GM21717 (cell line): ENCODE results near the gene PM20D2.
A peak's percentile ranks its signal among the peaks of the same experiment; 100 is the strongest.

ENCODE experiments used
- ATAC-seq: cut with Tn5 transposase; IDR thresholded peaks from one replicate; pipeline ENCODE4 v1.9.1; 2021; ENCODE audit warnings: mild to moderate bottlenecking, moderate library complexity; ENCODE audit not compliant: unreplicated experiment

PM20D2 gene

GRCh38 chr6:89145091-89145955 lies 532 bp upstream of the PM20D2 start:
- peak; percentile 65 for ATAC-seq

DNA sequence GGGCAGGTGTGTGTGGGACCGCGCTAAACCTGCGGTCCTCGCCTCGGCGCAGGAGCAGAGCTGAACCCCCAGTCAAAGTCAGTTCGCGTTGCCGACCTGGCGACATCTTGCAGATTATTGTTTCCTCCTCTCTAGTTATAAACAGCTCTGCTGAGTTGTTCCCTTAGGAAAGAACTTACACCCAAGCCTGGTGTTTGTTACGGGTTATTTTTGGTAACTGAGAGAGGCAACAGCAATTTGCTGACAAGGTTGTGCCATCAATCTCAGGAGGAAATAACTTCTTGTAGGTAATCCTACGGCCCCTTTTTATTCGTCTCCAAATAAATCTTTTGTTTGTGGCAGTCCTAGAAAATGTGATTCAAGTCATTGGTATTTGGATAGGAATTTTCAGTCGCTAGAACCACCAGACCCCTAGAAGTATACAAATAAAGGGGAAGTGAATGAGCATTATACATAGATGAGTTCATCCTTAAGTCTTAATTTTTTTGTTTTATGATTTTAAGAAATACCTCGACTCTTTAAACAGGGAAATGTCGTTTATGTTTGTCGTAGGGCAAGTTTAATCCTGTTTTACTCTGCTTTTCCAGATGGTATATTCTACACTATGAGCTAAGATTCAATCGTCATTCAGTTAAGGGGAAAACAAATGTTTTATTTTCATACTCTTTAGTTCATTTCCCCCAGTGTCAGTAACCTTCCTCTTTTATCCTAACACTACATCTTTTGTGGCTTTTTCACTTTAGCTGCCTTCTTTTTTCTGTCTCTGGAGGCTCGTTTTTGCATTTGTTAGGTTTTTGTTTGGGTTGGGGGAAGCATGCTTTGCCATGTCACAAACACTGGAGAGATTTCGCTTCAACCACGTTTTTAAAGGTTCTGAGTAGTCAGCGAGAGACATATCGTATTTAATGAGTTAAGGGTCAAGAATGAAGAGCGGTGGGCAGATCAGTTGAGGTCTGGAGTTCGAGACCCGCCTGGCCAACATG lies 1.2 kb downstream of the PM20D2 start:
- peak; percentile 42 for ATAC-seq

GRCh38 chr6:89148016-89148750 lies 2.3 kb downstream of the PM20D2 start:
- no peak for ATAC-seq

DNA sequence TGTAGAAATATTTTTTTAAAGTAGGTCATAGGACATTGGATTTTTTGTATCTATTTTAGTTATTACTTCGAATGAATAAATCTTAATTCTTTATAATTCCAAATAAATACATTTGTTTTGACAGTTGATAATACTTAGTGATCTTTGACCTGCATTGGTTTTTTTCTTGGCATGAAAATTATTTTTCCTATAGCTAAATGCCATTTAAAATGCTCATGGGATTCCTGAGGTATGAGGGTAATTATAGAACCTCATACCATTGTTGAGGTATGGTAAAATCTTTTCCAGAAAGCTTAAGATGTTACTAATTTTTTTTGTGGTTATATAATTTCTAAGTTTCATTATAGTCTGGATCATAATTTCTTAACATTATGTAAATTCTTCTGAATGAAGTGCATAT lies 8.3 kb downstream of the PM20D2 start:
- ATAC-seq, result no peak

- ATAC-seq, result no peak
Observed at GRCh38 chr6:89160331-89161092, 14.7 kb downstream of the PM20D2 start.

GRCh38 chr6:89161326-89162046 lies 15.6 kb downstream of the PM20D2 start:
- ATAC-seq, result no peak

- no peak for ATAC-seq
Observed at GRCh38 chr6:89162047-89162371, 16.2 kb downstream of the PM20D2 start.

DNA sequence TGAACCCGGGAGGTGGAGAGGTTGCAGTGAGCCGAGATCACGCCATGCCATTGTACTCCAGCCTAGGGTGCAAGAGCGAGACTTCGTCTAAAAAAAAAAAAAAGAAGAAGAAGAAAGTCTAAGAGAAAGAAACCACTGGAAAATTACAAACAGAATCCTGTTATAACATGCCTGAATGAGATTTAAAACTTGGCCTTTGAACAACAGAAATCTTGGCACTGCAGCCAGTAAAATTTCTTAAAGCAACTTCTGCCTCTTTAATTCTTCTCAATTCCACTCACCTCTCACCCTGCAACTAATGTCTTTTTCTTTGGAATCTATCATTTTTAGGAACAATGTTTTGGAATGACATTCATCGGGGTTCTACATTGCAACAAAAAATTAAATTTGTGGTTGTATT lies 26.3 kb downstream of the PM20D2 start:
- ATAC-seq, result no peak

GRCh38 chr6:89173634-89174033 lies 27.8 kb downstream of the PM20D2 start:
- ATAC-seq, result no peak

GRCh38 chr6:89180112-89180511 lies 34.3 kb downstream of the PM20D2 start:
- no peak for ATAC-seq

- no peak for ATAC-seq
Observed at GRCh38 chr6:89180971-89181370, 35.1 kb downstream of the PM20D2 start.

DNA sequence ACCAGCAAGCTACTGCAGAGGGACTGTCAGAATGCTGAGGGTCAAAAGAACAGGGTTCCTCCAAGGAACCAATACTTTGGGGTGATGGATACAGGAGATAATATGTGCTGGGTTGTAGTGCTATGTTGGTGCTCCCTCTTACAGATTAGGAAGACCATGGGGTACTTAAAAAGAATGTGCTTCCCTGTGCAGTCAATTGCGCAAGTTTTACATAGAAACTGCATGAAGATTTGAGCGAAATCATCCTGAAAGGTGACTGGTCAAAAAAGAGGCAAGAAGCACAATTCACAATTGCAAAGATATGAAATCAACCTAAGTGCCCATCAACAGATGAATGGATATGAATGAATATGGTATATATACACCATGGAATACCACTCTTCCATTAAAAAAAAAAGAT lies 37.4 kb downstream of the PM20D2 start:
- ATAC-seq, result no peak

DNA sequence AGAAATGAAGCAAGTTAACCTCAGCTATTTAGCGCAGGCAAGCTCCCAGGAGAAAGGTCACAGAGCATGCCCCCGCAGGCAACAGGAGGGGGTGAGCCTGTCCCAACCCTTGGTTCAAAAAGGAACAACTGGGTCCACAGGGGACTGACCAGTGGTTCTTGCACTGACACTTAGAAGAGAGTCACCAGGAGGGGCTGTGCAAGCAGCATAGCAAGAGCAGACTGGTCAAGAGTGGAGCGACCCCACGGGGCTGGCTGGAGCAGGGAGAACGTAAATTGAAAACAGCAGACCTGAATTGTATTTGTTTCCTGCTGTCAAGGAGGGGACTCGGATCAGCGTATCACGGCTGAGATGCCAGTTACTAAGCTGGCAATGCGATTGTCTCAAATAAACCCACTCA lies 38.5 kb downstream of the PM20D2 start:
- ATAC-seq, result no peak

DNA sequence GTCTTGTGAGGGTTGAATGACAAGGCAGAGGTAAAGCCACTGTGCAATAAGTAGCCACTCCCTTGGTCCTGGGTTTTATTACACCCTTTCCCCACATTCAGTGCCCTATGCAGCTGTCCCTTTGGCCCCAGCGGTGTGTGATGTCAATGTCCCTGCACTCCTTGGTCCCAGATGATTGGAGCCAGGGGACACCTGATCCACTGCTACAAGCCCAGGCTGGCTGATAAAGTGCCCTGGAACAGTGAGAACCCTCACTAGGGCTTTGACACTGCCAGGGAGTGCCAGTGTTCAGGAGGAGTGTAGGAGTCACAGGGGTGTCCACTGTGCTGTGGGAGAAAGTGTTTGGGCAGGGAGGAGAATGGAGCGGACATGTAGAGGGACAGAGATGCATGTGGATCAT lies 40.9 kb downstream of the PM20D2 start:
- ATAC-seq, result no peak

- ATAC-seq, result no peak
Observed at GRCh38 chr6:89187504-89187903, 41.6 kb downstream of the PM20D2 start.

GRCh38 chr6:89190741-89191140 lies 44.9 kb downstream of the PM20D2 start:
- ATAC-seq, result no peak

- ATAC-seq, result no peak
Observed at GRCh38 chr6:89194559-89194958, 48.7 kb downstream of the PM20D2 start.

- ATAC-seq, result no peak
Observed at GRCh38 chr6:89197141-89197540, 51.3 kb downstream of the PM20D2 start.

- no peak for ATAC-seq
Observed at GRCh38 chr6:89198235-89198634, 52.4 kb downstream of the PM20D2 start.

DNA sequence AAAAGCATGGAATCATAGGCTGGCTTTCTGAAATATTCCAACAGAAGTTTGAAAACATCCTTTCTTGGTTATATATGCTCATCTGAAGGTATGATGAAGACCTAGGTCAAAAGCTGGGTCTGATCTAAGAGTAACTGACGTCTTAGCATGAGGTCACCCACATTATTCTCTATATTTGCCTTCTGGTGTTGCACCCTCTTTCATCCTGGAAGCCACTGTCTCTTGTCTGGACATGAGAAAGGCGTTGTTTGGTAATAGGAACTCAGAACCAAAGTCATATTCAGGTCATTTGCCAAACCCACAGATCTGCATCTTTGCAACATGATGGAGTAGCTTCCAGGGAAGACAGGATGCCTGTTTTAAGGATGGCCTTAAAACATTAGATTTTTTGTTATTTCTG lies 53.7 kb downstream of the PM20D2 start:
- no peak for ATAC-seq
